Measurements from ENCODE around the gene ATXN1.
"Not testable (repeated sequence)": the region's sequence is repeated elsewhere in the genome, so short reads cannot be mapped to it uniquely, and the experiment has no call there.

The ATXN1 gene

GRCh38 chr6:16263464-16264099, 497.7 kb downstream of the ATXN1 start:
- not testable (repeated sequence) for DNase-seq

GRCh38 chr6:16262773-16263172, 498.5 kb downstream of the ATXN1 start:
- not testable (repeated sequence) for DNase-seq

- DNase-seq, result not testable (repeated sequence)
Observed at GRCh38 chr6:16260602-16261001, 500.7 kb downstream of the ATXN1 start.

- DNase-seq, result not testable (repeated sequence)
Observed at GRCh38 chr6:16259604-16260003, 501.7 kb downstream of the ATXN1 start.

GRCh38 chr6:16258709-16259075, 502.6 kb downstream of the ATXN1 start:
- no peak for DNase-seq

GRCh38 chr6:16257999-16258708, 503.1 kb downstream of the ATXN1 start:
- no peak for DNase-seq

GRCh38 chr6:16256781-16257180, 504.5 kb downstream of the ATXN1 start:
- DNase-seq, result no peak

- DNase-seq, result no peak
Observed at GRCh38 chr6:16254535-16254934, 506.7 kb downstream of the ATXN1 start.

GRCh38 chr6:16253399-16254144, 507.7 kb downstream of the ATXN1 start:
- DNase-seq, result no peak

- DNase-seq, result no peak
Observed at GRCh38 chr6:16252686-16253299, 508.5 kb downstream of the ATXN1 start.

- no peak for DNase-seq
Observed at GRCh38 chr6:16251706-16252105, 509.6 kb downstream of the ATXN1 start.

GRCh38 chr6:16249971-16250370, 511.3 kb downstream of the ATXN1 start:
- no peak for DNase-seq

Measured in activated CD8-positive, alpha-beta memory T cell treated with anti-CD3 and anti-CD28 coated beads, Interleukin-2, amount 50 U/mL, for 48 hours (primary cell).